Psoas muscle (tissue), 8 donors: Measurements from ENCODE around the gene CNTNAP2. TPM values are rescaled to one million over a fixed set of nuclear protein-coding genes. Genes with fewer than 3 reads are reported as not detected.

Experiments used
- ATAC-seq, 4 donors: fragments of 200-7000 bp; cut with Tn5 transposase; one replicate each; pipeline ENCODE4 v1.9.1; 2020; ENCODE audit warnings: moderate library complexity in 3 of 4, mild to moderate bottlenecking in 2 of 4
- DNase-seq, 2 donors: peaks; one replicate each; pipeline ENCODE4 v3.0.0-alpha.2; 2020
- H3K27ac ChIP-seq: fragments of 200-600 bp; one replicate; pipeline ENCODE4 v1.8.0; 2022
- H3K27me3 ChIP-seq, 3 donors: fragments of 200-600 bp in 1 of 3; one replicate each; pipeline versions ENCODE4 v1.6.1 to v1.8.0; 2013 to 2022; ENCODE audit warnings: low read length in 2 of 3, mild to moderate bottlenecking in 2 of 3, moderate library complexity in 1 of 3; ENCODE audit not compliant: insufficient read depth in 3 of 3
- H3K36me3 ChIP-seq, 2 donors: fragments of 200-600 bp in 1 of 2; one replicate each; pipeline versions ENCODE4 v1.6.1 to v1.8.0; 2013 to 2022; ENCODE audit warnings: low read depth in 1 of 2, mild to moderate bottlenecking in 1 of 2, moderate library complexity in 1 of 2; ENCODE audit not compliant: insufficient read depth in 1 of 2
- H3K4me1 ChIP-seq: fragments of 200-600 bp; one replicate; pipeline ENCODE4 v1.8.0; 2022
- H3K4me3 ChIP-seq: fragments of 200-600 bp; one replicate; pipeline ENCODE4 v1.8.0; 2022; ENCODE audit warnings: mild to moderate bottlenecking
- H3K9me3 ChIP-seq: fragments of 200-600 bp; one replicate; pipeline ENCODE4 v1.8.0; 2022
- CTCF ChIP-seq: fragments of 200-600 bp; IDR thresholded peaks from one replicate; pipeline ENCODE4 v1.8.0; 2022; ENCODE audit warnings: antibody characterized with exemption
- WGBS, 3 donors: extraction: QIAGEN DNeasy Blood & Tissue Kit; methylation state at CpG; one replicate each; pipeline versions ENCODE4 v1.1.6 to v1.1.7; 2013; 5-methylcytosine and 5-hydroxymethylcytosine counted together
- intact Hi-C, 2 donors: fragments of 100-400 bp; cut with DNase I; formaldehyde crosslinking; loops; one replicate each; pipeline versions ENCODE4 v1.11.0 to v1.14.2; 2022
- polyA plus RNA-seq, 3 donors: library from polyadenylated mRNA; stranded (reverse); fragments of 200-250 nt; gene quantifications; one replicate each; pipeline ENCODE4 v1.2.3, GENCODE V29; 2013
- total RNA-seq, 4 donors: library from RNA; stranded (reverse); fragmentation: NEBNext Ultra II Directional in 2 of 4; extraction: Animal tissue kit (Norgen Biotek cat#: 25700) in 2 of 4; gene quantifications; one replicate each; pipeline versions ENCODE4 v1.2.1 to v1.2.4, GENCODE V29; 2021 to 2023
- donor health status: healthy with polysubstance abuse.
- donor health status: DM: no; HTN: no; CAD: no; lungs with moderate emphysema.
- donor health status: Bipolar disorder and iron deficiency.
- donor health status: healthy.
- donor health status: DM: yes; HTN: yes; CAD: no.
- donor health status: DM: no; HTN: no; CAD: no.
- donor health status: DM: no; HTN: no; CAD: no.
- donor health status: DM: yes; HTN: yes; CAD: no.

CNTNAP2 gene
- total and polyA plus RNA-seq, 7 donors = 0.01 to 0.13 TPM; not detected in 5

- WGBS, 3 donors = 45 to 49% (median 48%) methylated on average over 1 of the region's 1 CpG
- H3K27ac ChIP-seq = no peak overlapping the region
- H3K4me3 ChIP-seq = no peak overlapping the region
- no peaks in the 10 kb centered on the region for H3K36me3 ChIP-seq
- ATAC-seq (no peak), DNase-seq (no peak)
- H3K27me3 ChIP-seq = peaks cover 0 to 2% (median 0%) of the 10 kb centered on the region in 3 donors
- TF ChIP-seq CTCF = no peak
- intact Hi-C loops = no loop called here
- H3K4me1 ChIP-seq = no peaks in the 10 kb centered on the region
- no peaks in the 10 kb centered on the region for H3K9me3 ChIP-seq
These were observed 1135.2 kb downstream of the CNTNAP2 start for GRCh38 chr7:147251751-147252325.

- Histone ChIP-seq H3K27me3 (no peaks in the 10 kb centered on the region), H3K4me1 (no peaks in the 10 kb centered on the region), H3K4me3 (no peak overlapping the region), H3K36me3 (no peaks in the 10 kb centered on the region), H3K9me3 (no peaks in the 10 kb centered on the region), H3K27ac (no peak overlapping the region)
- DNase-seq (no peak), ATAC-seq (no peak)
- intact Hi-C loops = no loop called here
- 95 to 100% (median 98%) methylated on average over 1 of the region's 1 CpG for WGBS, 3 donors
- no peak for TF ChIP-seq CTCF
These were observed 1145.1 kb downstream of the CNTNAP2 start for GRCh38 chr7:147261693-147262092.

GRCh38 chr7:147265528-147265927 lies 1148.9 kb downstream of the CNTNAP2 start:
- no peak for TF ChIP-seq CTCF
- Histone ChIP-seq H3K27me3 (no peaks in the 10 kb centered on the region), H3K27ac (no peak overlapping the region), H3K4me3 (no peak overlapping the region), H3K4me1 (no peaks in the 10 kb centered on the region), H3K9me3 (no peaks in the 10 kb centered on the region), H3K36me3 (no peaks in the 10 kb centered on the region)
- ATAC-seq (no peak), DNase-seq (no peak)
- WGBS, 3 donors = 78 to 86% (median 82%) methylated on average over 8 of the region's 8 CpGs
- intact Hi-C loops = no loop called here

GRCh38 chr7:147276106-147276505 lies 1159.5 kb downstream of the CNTNAP2 start:
- no peaks in the 10 kb centered on the region for H3K27me3 ChIP-seq
- intact Hi-C loops = no loop called here
- no peaks in the 10 kb centered on the region for H3K36me3 ChIP-seq
- WGBS, 3 donors = 61 to 71% (median 65%) methylated on average over 1 of the region's 1 CpG
- H3K4me1 ChIP-seq = no peaks in the 10 kb centered on the region
- H3K9me3 ChIP-seq = peaks cover 8% of the 10 kb centered on the region
- no peak for ATAC-seq
- TF ChIP-seq CTCF = no peak
- H3K4me3 ChIP-seq = no peak overlapping the region
- no peak for DNase-seq
- no peak overlapping the region for H3K27ac ChIP-seq

- H3K27me3 ChIP-seq = no peaks in the 10 kb centered on the region
- H3K36me3 ChIP-seq = no peaks in the 10 kb centered on the region
- intact Hi-C loops = no loop called here
- TF ChIP-seq CTCF = no peak
- 61 to 64% (median 64%) methylated on average over 6 of the region's 6 CpGs for WGBS, 3 donors
- ATAC-seq (no peak), DNase-seq (no peak)
- H3K4me1 ChIP-seq = no peaks in the 10 kb centered on the region
- no peak overlapping the region for H3K27ac ChIP-seq
- peaks cover 8% of the 10 kb centered on the region for H3K9me3 ChIP-seq
- H3K4me3 ChIP-seq = no peak overlapping the region
These were observed 1160.3 kb downstream of the CNTNAP2 start for GRCh38 chr7:147276783-147277370.
